Activated naive CD4-positive, alpha-beta T cell (primary cell): Measurements from ENCODE around the gene IMMP2L.

Experiments used
- DNase-seq, 4 experiments: peaks; one replicate each; lab custom pipeline; 2025; lab: John Stamatoyannopoulos, UW

Gene IMMP2L

GRCh38 chr7:110867771-110868170 is 694.5 kb downstream of the IMMP2L start:
- no peak for DNase-seq

- DNase-seq, result no peak
These were observed 699.0 kb downstream of the IMMP2L start for GRCh38 chr7:110863258-110863657.

GRCh38 chr7:110861163-110861562 is 701.1 kb downstream of the IMMP2L start:
- no peak for DNase-seq

GRCh38 chr7:110857106-110857505 is 705.2 kb downstream of the IMMP2L start:
- no peak for DNase-seq

- no peak for DNase-seq
These were observed 705.6 kb downstream of the IMMP2L start for GRCh38 chr7:110856704-110857103.

GRCh38 chr7:110854651-110855050 is 707.6 kb downstream of the IMMP2L start:
- DNase-seq, result no peak

GRCh38 chr7:110854166-110854565 is 708.1 kb downstream of the IMMP2L start:
- DNase-seq, result no peak

GRCh38 chr7:110853263-110853662 is 709.0 kb downstream of the IMMP2L start:
- DNase-seq, result no peak

GRCh38 chr7:110852156-110852940 is 709.9 kb downstream of the IMMP2L start:
- no peak for DNase-seq

GRCh38 chr7:110850224-110850623 is 712.1 kb downstream of the IMMP2L start:
- no peak for DNase-seq

GRCh38 chr7:110842796-110843195 is 719.5 kb downstream of the IMMP2L start:
- no peak for DNase-seq

GRCh38 chr7:110841840-110842545 is 720.3 kb downstream of the IMMP2L start:
- no peak for DNase-seq

GRCh38 chr7:110839866-110840265 is 722.4 kb downstream of the IMMP2L start:
- no peak for DNase-seq

GRCh38 chr7:110835849-110836248 is 726.4 kb downstream of the IMMP2L start:
- no peak for DNase-seq

GRCh38 chr7:110835218-110835617 is 727.1 kb downstream of the IMMP2L start:
- DNase-seq, result no peak

GRCh38 chr7:110831419-110831818 is 730.9 kb downstream of the IMMP2L start:
- DNase-seq, result no peak

GRCh38 chr7:110830778-110831177 is 731.5 kb downstream of the IMMP2L start:
- no peak for DNase-seq

- no peak for DNase-seq
These were observed 734.4 kb downstream of the IMMP2L start for GRCh38 chr7:110827936-110828335.

GRCh38 chr7:110827287-110827855 is 734.9 kb downstream of the IMMP2L start:
- no peak for DNase-seq

GRCh38 chr7:110813986-110814385 is 748.3 kb downstream of the IMMP2L start:
- DNase-seq, result no peak

GRCh38 chr7:110809832-110810231 is 752.5 kb downstream of the IMMP2L start:
- no peak for DNase-seq

- no peak for DNase-seq
These were observed 753.9 kb downstream of the IMMP2L start for GRCh38 chr7:110808361-110808760.

- no peak for DNase-seq
These were observed 757.8 kb downstream of the IMMP2L start for GRCh38 chr7:110804501-110804900.
